Stimulated activated CD8-positive, alpha-beta memory T cell treated with anti-CD3 and anti-CD28 coated beads, Interleukin-4, amount 100 ng/mL, for 1 hour (primary cell): ENCODE results near the gene ABCC5.

Experiments used
- DNase-seq, 2 donors: peaks; one replicate each; pipeline ENCODE4 v3.0.0-alpha.2; 2020; ENCODE audit warnings: low read depth in 2 of 2, low spot score in 1 of 2

ABCC5 gene

GRCh38 chr3:183981990-183982644 is 35.6 kb downstream of the ABCC5 start:
- no peak for DNase-seq

GRCh38 chr3:183980403-183980802 is 37.3 kb downstream of the ABCC5 start:
- DNase-seq: no peak

- DNase-seq: no peak
These were observed 41.6 kb downstream of the ABCC5 start for GRCh38 chr3:183975981-183976662.

- no peak for DNase-seq
These were observed 48.9 kb downstream of the ABCC5 start for GRCh38 chr3:183968666-183969245.

- DNase-seq: no peak
These were observed 50.0 kb downstream of the ABCC5 start for GRCh38 chr3:183967693-183968092.

- no peak for DNase-seq
These were observed 51.3 kb downstream of the ABCC5 start for GRCh38 chr3:183966361-183966791.

- no peak for DNase-seq
These were observed 54.9 kb downstream of the ABCC5 start for GRCh38 chr3:183962807-183963206.

- DNase-seq: no peak
These were observed 58.5 kb downstream of the ABCC5 start for GRCh38 chr3:183959214-183959613.

- DNase-seq: no peak
These were observed 58.9 kb downstream of the ABCC5 start for GRCh38 chr3:183958775-183959174.

- DNase-seq: no peak
These were observed 59.5 kb downstream of the ABCC5 start for GRCh38 chr3:183958226-183958625.

GRCh38 chr3:183954875-183955274 is 62.8 kb downstream of the ABCC5 start:
- no peak for DNase-seq

- DNase-seq: no peak
These were observed 64.1 kb downstream of the ABCC5 start for GRCh38 chr3:183953471-183954070.

- no peak for DNase-seq
These were observed 66.2 kb downstream of the ABCC5 start for GRCh38 chr3:183951459-183951858.

- DNase-seq: no peak
These were observed 68.0 kb downstream of the ABCC5 start for GRCh38 chr3:183949690-183950089.

GRCh38 chr3:183946037-183946436 is 71.6 kb downstream of the ABCC5 start:
- no peak for DNase-seq

- DNase-seq: no peak
These were observed 72.9 kb downstream of the ABCC5 start for GRCh38 chr3:183944775-183945174.

GRCh38 chr3:183943739-183944138 is 73.9 kb downstream of the ABCC5 start:
- no peak for DNase-seq

- no peak for DNase-seq
These were observed 76.5 kb downstream of the ABCC5 start for GRCh38 chr3:183941216-183941615.

GRCh38 chr3:183937601-183938286 is 79.9 kb downstream of the ABCC5 start:
- no peak for DNase-seq

GRCh38 chr3:183933160-183933559 is 84.5 kb downstream of the ABCC5 start:
- no peak for DNase-seq

GRCh38 chr3:183931881-183932280 is 85.8 kb downstream of the ABCC5 start:
- DNase-seq: no peak

- DNase-seq: no peak
These were observed 87.6 kb downstream of the ABCC5 start for GRCh38 chr3:183930086-183930485.
